D721Med (cell line): ENCODE data around the gene RMND5B.

Experiments used
- DNase-seq: peaks from one replicate; pipeline ENCODE4 v3.0.0; 2011; ENCODE audit warnings: low spot score; ENCODE audit not compliant: insufficient read length
- FAIRE-seq: peaks from 2 replicates; lab custom pipeline; 2011; peaks lifted over from hg19 to GRCh38; lab: Jason Lieb, UNC
- CTCF ChIP-seq: IDR thresholded peaks from 2 replicates; pipeline ENCODE4 v1.5.1; 2012; ENCODE audit warnings: mild to moderate bottlenecking, control low read depth; ENCODE audit not compliant: insufficient read depth; ENCODE audit errors: missing control alignments

RMND5B gene

GRCh38 chr5:178198706-178199105 is 67.9 kb downstream of the RMND5B start:
- no peak for TF ChIP-seq CTCF
- no peak for FAIRE-seq
- no peak for DNase-seq

GRCh38 chr5:178199581-178200434 is 69.0 kb downstream of the RMND5B start:
- FAIRE-seq = no peak
- no peak for TF ChIP-seq CTCF
- no peak for DNase-seq
